ENCODE measurements around the gene CHRNA3. TPM values are rescaled to one million over a fixed set of nuclear protein-coding genes. Genes with fewer than 3 reads are reported as not detected.

The CHRNA3 gene
- total RNA-seq, 1 donor from 2014 or later, result 0.08 TPM

- DNase-seq (ENCODE audit: missing footprints) (no peak), ATAC-seq (no peak)
- intact Hi-C loops (cut with DNase I), result loop anchor here (1.0 to 10.0 kb wide), 2 partner anchors 56 to 71 kb away; no protein-coding TSS in a partner anchor
Measured at GRCh38 chr15:78638658-78639314, 18.0 kb upstream of the CHRNA3 start.

GRCh38 chr15:78637776-78638435 lies 17.1 kb upstream of the CHRNA3 start:
- ATAC-seq (no peak), DNase-seq (ENCODE audit: missing footprints) (no peak)
- intact Hi-C loops (cut with DNase I), result loop anchor here (1.0 to 10.0 kb wide), 2 partner anchors 57 to 71 kb away; no protein-coding TSS in a partner anchor

- DNase-seq (ENCODE audit: missing footprints) (no peak), ATAC-seq (no peak)
- intact Hi-C loops (cut with DNase I), result loop anchor here (10.0 kb wide), 1 partner anchor 58 kb away; no protein-coding TSS in a partner anchor
Measured at GRCh38 chr15:78636378-78636859, 15.6 kb upstream of the CHRNA3 start.

- intact Hi-C loops (cut with DNase I), result loop anchor here (10.0 kb wide), 1 partner anchor 59 kb away; no protein-coding TSS in a partner anchor
- DNase-seq (ENCODE audit: missing footprints) (no peak), ATAC-seq (no peak)
Measured at GRCh38 chr15:78635346-78635745, 14.6 kb upstream of the CHRNA3 start.

GRCh38 chr15:78634210-78635145 lies 13.7 kb upstream of the CHRNA3 start:
- ATAC-seq, result no peak
- DNase-seq (ENCODE audit: missing footprints), result no peak

GRCh38 chr15:78633348-78633747 lies 12.6 kb upstream of the CHRNA3 start:
- ATAC-seq, result no peak
- intact Hi-C loops (cut with DNase I), result loop anchor here (10.0 kb wide), 1 partner anchor 61 kb away; no protein-coding TSS in a partner anchor
- no peak for DNase-seq (ENCODE audit: missing footprints)

More at GRCh38 chr15:78634210-78635145, 13.7 kb upstream of the CHRNA3 start:
- intact Hi-C loops (cut with DNase I), result loop anchor here (10.0 kb wide), 1 partner anchor 60 kb away; no protein-coding TSS in a partner anchor

GRCh38 chr15:78630886-78631633 lies 10.3 kb upstream of the CHRNA3 start:
- no peak for ATAC-seq
- intact Hi-C loops (cut with DNase I), result loop anchor here (10.0 kb wide), 1 partner anchor 64 kb away; no protein-coding TSS in a partner anchor
- no peak for DNase-seq (ENCODE audit: missing footprints)

- no peak for ATAC-seq
- intact Hi-C loops (cut with DNase I), result loop anchor here (10.0 kb wide), 2 partner anchors 65 to 185 kb away; partner anchors contain the start of gene ADAMTS7
- DNase-seq (ENCODE audit: missing footprints), result no peak
Measured at GRCh38 chr15:78629716-78630065, 8.9 kb upstream of the CHRNA3 start.

- no peak for DNase-seq (ENCODE audit: missing footprints)
- intact Hi-C loops (cut with DNase I), result loop anchor here (10.0 kb wide), 1 partner anchor 186 kb away; the partner anchor contains the start of gene ADAMTS7
- no peak for ATAC-seq
Measured at GRCh38 chr15:78629031-78629715, 8.4 kb upstream of the CHRNA3 start.

- intact Hi-C loops (cut with DNase I), result loop anchor here (10.0 kb wide), 1 partner anchor 187 kb away; the partner anchor contains the start of gene ADAMTS7
- no peak for DNase-seq (ENCODE audit: missing footprints)
- no peak for ATAC-seq
Measured at GRCh38 chr15:78628227-78628626, 7.4 kb upstream of the CHRNA3 start.

- no peak for ATAC-seq
- no peak for DNase-seq (ENCODE audit: missing footprints)
- intact Hi-C loops (cut with DNase I), result loop anchor here (10.0 kb wide), 1 partner anchor 187 kb away; the partner anchor contains the start of gene ADAMTS7
Measured at GRCh38 chr15:78627348-78627747, 6.6 kb upstream of the CHRNA3 start.

GRCh38 chr15:78626381-78626995 lies 5.7 kb upstream of the CHRNA3 start:
- no peak for ATAC-seq
- no peak for DNase-seq (ENCODE audit: missing footprints)
- intact Hi-C loops (cut with DNase I), result loop anchor here (10.0 kb wide), 1 partner anchor 188 kb away; the partner anchor contains the start of gene ADAMTS7

GRCh38 chr15:78625606-78626280 lies 4.9 kb upstream of the CHRNA3 start:
- intact Hi-C loops (cut with DNase I), result loop anchor here (10.0 kb wide), 1 partner anchor 189 kb away; the partner anchor contains the start of gene ADAMTS7
- ATAC-seq, result no peak
- no peak for DNase-seq (ENCODE audit: missing footprints)

GRCh38 chr15:78624651-78625590 lies 4.1 kb upstream of the CHRNA3 start:
- intact Hi-C loops (cut with DNase I), result loop anchor here (10.0 kb wide), 1 partner anchor 190 kb away; the partner anchor contains the start of gene ADAMTS7
- DNase-seq (ENCODE audit: missing footprints) (no peak), ATAC-seq (no peak)
